Measurements from ENCODE around the gene MYLIP.

The MYLIP gene

GRCh38 chr6:16196260-16196983 lies 67.5 kb downstream of the MYLIP start:
- no peak for DNase-seq
- no peaks in the 10 kb centered on the region for H3K27me3 ChIP-seq
- peaks cover 0 to 29% (median 14%) of the 10 kb centered on the region in 4 donors for H3K4me1 ChIP-seq
- H3K9me3 ChIP-seq = no peaks in the 10 kb centered on the region
- TF ChIP-seq CTCF (IDR thresholded peaks at IDR 0.05) = no peak
- H3K27ac ChIP-seq = no peak overlapping the region
- H3K36me3 ChIP-seq = no peaks in the 10 kb centered on the region
- H3K4me3 ChIP-seq = no peak overlapping the region
- intact Hi-C loops (cut with DNase I; ENCODE audit: low total_unique reads) = no loop called here

- no peak overlapping the region for H3K27ac ChIP-seq
- no peak overlapping the region for H3K4me3 ChIP-seq
- no peak for TF ChIP-seq CTCF (IDR thresholded peaks at IDR 0.05)
- no peaks in the 10 kb centered on the region for H3K27me3 ChIP-seq
- no peaks in the 10 kb centered on the region for H3K36me3 ChIP-seq
- intact Hi-C loops (cut with DNase I; ENCODE audit: low total_unique reads) = no loop called here
- peaks cover 0 to 25% (median 10%) of the 10 kb centered on the region in 4 donors for H3K4me1 ChIP-seq
- H3K9me3 ChIP-seq = no peaks in the 10 kb centered on the region
- DNase-seq = no peak
Observed at GRCh38 chr6:16196984-16197546, 68.2 kb downstream of the MYLIP start.

Data from tibial artery (tissue), 4 donors.